ENCODE data around the gene TNS2.

DNA sequence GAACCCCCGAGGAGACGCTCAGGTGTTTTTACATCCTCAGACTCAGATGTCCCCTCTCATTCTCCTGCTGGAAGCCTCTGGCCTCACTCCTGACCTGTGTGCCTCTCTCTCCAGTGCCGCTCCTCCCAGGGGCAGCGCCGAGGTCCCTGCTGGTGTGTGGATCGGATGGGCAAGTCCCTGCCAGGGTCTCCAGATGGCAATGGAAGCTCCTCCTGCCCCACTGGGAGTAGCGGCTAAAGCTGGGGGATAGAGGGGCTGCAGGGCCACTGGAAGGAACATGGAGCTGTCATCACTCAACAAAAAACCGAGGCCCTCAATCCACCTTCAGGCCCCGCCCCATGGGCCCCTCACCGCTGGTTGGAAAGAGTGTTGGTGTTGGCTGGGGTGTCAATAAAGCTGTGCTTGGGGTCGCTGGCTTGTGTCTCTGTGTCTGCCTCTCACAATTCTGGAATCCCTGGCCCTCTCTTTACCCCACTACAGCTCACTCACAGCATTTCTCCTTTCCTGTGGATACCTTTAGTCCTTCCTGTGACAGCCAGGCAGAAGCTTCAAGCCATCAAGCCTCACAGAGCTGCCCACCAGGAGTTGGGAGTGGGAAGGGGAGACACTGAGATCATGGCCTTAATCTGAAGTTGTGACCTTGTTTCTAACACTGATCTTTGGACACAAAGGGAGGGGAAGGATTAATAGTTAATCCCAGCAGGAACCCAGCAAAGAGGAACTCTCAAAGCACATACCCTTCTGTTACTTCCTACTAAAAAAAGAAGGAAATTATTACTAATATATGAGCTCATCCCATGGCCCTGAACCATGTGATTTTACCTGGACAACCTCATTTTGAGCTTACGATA is 52.3 kb downstream of the TNS2 start:
- TF ChIP-seq POLR2A (IDR thresholded peaks at IDR 0.05) (no peak), POLR2AphosphoS5 (IDR thresholded peaks at IDR 0.05) (no peak)
- TF ChIP-seq, protein P1, sequence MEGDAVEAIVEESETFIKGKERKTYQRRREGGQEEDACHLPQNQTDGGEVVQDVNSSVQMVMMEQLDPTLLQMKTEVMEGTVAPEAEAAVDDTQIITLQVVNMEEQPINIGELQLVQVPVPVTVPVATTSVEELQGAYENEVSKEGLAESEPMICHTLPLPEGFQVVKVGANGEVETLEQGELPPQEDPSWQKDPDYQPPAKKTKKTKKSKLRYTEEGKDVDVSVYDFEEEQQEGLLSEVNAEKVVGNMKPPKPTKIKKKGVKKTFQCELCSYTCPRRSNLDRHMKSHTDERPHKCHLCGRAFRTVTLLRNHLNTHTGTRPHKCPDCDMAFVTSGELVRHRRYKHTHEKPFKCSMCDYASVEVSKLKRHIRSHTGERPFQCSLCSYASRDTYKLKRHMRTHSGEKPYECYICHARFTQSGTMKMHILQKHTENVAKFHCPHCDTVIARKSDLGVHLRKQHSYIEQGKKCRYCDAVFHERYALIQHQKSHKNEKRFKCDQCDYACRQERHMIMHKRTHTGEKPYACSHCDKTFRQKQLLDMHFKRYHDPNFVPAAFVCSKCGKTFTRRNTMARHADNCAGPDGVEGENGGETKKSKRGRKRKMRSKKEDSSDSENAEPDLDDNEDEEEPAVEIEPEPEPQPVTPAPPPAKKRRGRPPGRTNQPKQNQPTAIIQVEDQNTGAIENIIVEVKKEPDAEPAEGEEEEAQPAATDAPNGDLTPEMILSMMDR (IDR thresholded peaks at IDR 0.05): no peak

All from prostate gland (tissue), 2 donors.